ENCODE measurements around the gene VSTM4. TPM values are rescaled to one million over a fixed set of nuclear protein-coding genes. Genes with fewer than 3 reads are reported as not detected.

VSTM4 gene
- total RNA-seq, 1 donor from 2014 or later = 19.5 TPM

DNA sequence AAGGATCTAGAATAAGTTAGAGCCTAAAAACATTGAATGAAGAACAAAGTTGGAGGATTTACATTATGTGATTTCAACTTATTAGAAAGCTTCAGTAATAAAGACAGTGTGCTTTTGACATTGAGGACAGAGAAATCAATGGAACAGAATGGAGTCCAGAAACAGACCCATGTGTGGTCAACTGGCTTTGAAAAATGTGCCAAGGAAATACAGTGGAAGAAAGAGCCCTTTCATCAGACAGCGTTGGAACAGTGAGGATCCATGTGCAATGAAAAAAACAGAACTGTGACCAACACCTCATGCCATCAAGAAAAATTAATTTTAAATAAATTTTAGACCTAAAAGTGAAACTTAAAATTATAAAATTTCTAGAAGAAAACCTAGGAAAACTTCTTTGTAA lies 125.1 kb downstream of the VSTM4 start:
- no peaks in the 10 kb centered on the region for H3K4me1 ChIP-seq
- TF ChIP-seq, protein P1, sequence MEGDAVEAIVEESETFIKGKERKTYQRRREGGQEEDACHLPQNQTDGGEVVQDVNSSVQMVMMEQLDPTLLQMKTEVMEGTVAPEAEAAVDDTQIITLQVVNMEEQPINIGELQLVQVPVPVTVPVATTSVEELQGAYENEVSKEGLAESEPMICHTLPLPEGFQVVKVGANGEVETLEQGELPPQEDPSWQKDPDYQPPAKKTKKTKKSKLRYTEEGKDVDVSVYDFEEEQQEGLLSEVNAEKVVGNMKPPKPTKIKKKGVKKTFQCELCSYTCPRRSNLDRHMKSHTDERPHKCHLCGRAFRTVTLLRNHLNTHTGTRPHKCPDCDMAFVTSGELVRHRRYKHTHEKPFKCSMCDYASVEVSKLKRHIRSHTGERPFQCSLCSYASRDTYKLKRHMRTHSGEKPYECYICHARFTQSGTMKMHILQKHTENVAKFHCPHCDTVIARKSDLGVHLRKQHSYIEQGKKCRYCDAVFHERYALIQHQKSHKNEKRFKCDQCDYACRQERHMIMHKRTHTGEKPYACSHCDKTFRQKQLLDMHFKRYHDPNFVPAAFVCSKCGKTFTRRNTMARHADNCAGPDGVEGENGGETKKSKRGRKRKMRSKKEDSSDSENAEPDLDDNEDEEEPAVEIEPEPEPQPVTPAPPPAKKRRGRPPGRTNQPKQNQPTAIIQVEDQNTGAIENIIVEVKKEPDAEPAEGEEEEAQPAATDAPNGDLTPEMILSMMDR (IDR thresholded peaks at IDR 0.05) = no peak
- no peak for ATAC-seq
- H3K9me3 ChIP-seq = no peaks in the 10 kb centered on the region
- intact Hi-C loops (cut with DNase I) = no loop called here
- DNase-seq = no peak
- H3K36me3 ChIP-seq = no peaks in the 10 kb centered on the region
- no peak overlapping the region for H3K4me3 ChIP-seq
- H3K27me3 ChIP-seq = no peaks in the 10 kb centered on the region
- H3K27ac ChIP-seq = no peak overlapping the region

DNA sequence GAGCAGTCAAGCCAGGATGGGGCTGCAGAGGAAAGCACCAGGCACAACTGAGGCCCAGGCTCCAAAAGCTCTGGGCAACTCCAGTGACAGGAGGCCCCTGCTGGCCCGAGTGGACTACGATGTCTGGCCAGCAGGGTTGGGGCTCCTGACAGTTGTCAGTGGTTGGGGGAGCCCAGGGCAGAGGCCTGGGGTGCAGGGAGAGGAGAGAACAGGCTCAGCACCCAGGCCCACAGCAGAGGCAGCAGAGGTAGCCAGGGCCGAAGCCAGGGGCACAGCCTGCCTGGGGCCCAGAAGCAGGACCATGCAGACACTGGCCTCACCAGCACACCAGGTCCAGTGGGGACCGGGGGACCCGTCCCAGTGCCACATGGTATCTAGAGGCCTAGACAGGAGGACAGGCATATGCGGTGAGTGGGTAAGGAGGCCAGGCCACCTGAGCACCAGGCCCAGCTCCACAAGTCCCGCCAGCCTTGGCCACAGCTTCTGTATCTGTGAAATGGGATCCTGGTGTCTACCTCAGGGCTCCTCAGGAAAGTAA lies 129.6 kb downstream of the VSTM4 start:
- ATAC-seq = no peak
- Histone ChIP-seq H3K4me1 (peaks cover 11% of the 10 kb centered on the region), H3K9me3 (no peaks in the 10 kb centered on the region), H3K27ac (no peak overlapping the region), H3K36me3 (no peaks in the 10 kb centered on the region), H3K27me3 (no peaks in the 10 kb centered on the region), H3K4me3 (no peak overlapping the region)
- intact Hi-C loops (cut with DNase I) = no loop called here
- TF ChIP-seq, protein P1 (IDR thresholded peaks at IDR 0.05) = no peak
- no peak for DNase-seq

DNA sequence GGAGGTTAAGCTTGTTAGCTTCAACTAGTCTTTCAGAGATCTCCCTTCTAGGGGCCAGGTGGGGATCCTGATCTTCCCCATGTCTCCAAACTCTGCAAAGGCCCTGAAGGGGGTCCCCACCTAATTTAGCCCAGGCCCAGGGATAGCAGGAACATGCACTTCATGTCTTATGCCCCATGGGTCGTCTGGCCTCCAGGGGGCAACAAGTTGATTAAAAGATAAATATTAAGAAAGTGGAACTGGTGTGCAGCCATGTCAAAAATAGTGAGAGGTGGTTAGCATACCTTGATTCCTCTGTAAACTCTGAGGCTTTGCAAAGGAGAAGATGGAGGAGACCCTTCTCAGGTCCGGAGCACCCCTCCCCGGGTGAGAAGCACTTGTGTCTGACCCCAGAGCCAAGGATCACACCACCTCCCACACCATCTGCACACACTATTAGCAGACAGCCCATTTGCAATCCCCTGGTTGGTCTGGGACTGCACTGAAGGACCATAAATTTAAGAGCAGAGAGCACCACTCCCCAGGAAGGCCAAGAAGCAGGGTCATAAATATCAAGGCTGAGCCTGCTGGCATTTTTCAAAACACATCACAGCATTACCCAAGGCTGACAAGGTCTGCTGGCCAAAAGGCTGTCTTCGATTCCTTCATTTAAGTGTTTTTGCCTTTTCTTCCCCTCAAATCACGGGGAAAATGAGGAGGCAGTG lies 131.5 kb downstream of the VSTM4 start:
- H3K4me1 ChIP-seq = peaks cover 11% of the 10 kb centered on the region
- TF ChIP-seq, protein P1 (IDR thresholded peaks at IDR 0.05) = no peak
- no peaks in the 10 kb centered on the region for H3K9me3 ChIP-seq
- ATAC-seq = no peak
- H3K36me3 ChIP-seq = no peaks in the 10 kb centered on the region
- no peak overlapping the region for H3K27ac ChIP-seq
- H3K27me3 ChIP-seq = no peaks in the 10 kb centered on the region
- H3K4me3 ChIP-seq = no peak overlapping the region
- intact Hi-C loops (cut with DNase I) = no loop called here
- DNase-seq = no peak

DNA sequence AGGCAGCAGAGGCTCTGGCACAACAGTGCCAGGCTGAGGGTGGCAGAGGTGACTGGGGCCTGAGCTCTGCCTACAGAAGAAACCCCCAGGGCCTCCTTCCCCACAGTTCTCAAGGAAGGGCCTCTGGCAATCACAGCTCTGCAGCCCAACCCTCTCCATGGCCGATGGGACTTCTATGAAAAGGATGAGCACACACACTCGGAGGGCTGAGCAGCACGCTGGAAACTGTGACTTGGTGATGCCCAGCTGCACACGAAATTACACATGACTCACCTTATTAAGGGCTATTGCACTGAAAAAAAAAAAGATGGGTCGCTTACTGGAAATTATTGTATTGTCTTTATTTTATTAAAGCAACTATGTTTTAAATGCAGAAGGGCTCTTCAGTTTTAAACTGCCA lies 132.7 kb downstream of the VSTM4 start:
- no peaks in the 10 kb centered on the region for H3K9me3 ChIP-seq
- H3K27me3 ChIP-seq = no peaks in the 10 kb centered on the region
- H3K4me3 ChIP-seq = no peak overlapping the region
- ATAC-seq = no peak
- TF ChIP-seq, protein P1 (IDR thresholded peaks at IDR 0.05) = no peak
- peaks cover 11% of the 10 kb centered on the region for H3K4me1 ChIP-seq
- intact Hi-C loops (cut with DNase I) = no loop called here
- DNase-seq = no peak
- H3K27ac ChIP-seq = no peak overlapping the region
- H3K36me3 ChIP-seq = no peaks in the 10 kb centered on the region

DNA sequence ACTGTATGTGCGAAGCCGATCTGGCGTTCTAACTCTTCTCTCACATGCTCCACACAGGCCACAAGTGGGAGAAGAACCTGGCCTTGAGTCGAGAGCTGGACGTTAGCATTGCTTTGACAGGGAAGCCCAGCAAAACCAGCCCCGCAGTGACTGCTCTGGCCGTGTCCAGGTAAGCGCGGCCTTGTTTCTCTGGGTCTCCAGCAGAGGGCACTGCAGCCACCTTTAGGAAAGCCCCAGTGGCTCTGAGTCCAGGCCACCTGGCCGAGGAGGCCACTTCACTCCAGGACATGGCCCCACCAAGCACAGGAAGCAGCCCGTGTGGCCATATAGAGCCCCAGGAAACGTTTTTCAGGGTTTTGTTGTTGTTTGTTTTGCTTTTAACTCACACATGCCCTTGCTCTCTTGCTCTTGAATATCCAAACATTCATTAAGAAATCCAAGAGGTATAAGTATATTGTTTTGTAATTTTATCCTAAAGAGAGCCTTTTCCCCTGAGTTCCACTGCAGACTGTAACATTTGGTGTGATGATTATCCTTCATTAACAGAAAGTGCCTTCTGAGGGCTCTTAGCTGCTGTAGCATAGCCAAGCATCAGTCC lies 133.9 kb downstream of the VSTM4 start:
- Histone ChIP-seq H3K4me3 (no peak overlapping the region), H3K4me1 (peaks cover 11% of the 10 kb centered on the region), H3K27me3 (no peaks in the 10 kb centered on the region), H3K36me3 (no peaks in the 10 kb centered on the region), H3K9me3 (no peaks in the 10 kb centered on the region), H3K27ac (no peak overlapping the region)
- ATAC-seq (peak; percentile 90), DNase-seq (peak; percentile 81)
- TF ChIP-seq, protein P1 (IDR thresholded peaks at IDR 0.05) = peak; percentile 88
- intact Hi-C loops (cut with DNase I) = no loop called here
